K562 (cell line): ENCODE results near the gene NUTF2. TPM values are rescaled to one million over a fixed set of nuclear protein-coding genes. Genes with fewer than 3 reads are reported as not detected.

Source experiments
- CBFB ChIP-seq: sonication (generic); formaldehyde crosslinking; IDR thresholded peaks from 2 replicates; pipeline ENCODE4 v1.4.0; 2020; ENCODE audit warnings: mild to moderate bottlenecking, missing genetic modification reagents
- CHCHD3 ChIP-seq: fragments of 250-450 bp; sonication (Bioruptor Pico); IDR thresholded peaks from 2 replicates; pipeline ENCODE4 v2.1.2; 2022; ENCODE audit warnings: mild to moderate bottlenecking
- DDX20 ChIP-seq: fragments of 450-650 bp; IDR thresholded peaks from 2 replicates; pipeline ENCODE4 v1.6.1; 2016; ENCODE audit warnings: missing genetic modification characterization, low read depth, mild to moderate bottlenecking, missing compliant biosample characterization, moderate library complexity
- DMBX1 ChIP-seq: fragments of 250-450 bp; sonication (Bioruptor Pico); IDR thresholded peaks from 2 replicates; pipeline ENCODE4 v1.8.0; 2022; ENCODE audit warnings: inconsistent platforms, mild to moderate bottlenecking, moderate library complexity, borderline replicate concordance
- ERF ChIP-seq: fragments of 450-650 bp; formaldehyde crosslinking; IDR thresholded peaks from 2 replicates; pipeline ENCODE4 v1.4.0; 2020; ENCODE audit warnings: mild to moderate bottlenecking, mixed read lengths
- FOXJ3 ChIP-seq: sonication (generic); formaldehyde crosslinking; IDR thresholded peaks from 2 replicates; pipeline ENCODE4 v1.4.0; 2020; ENCODE audit warnings: mild to moderate bottlenecking, missing genetic modification reagents
- FUS ChIP-seq: fragments of 200-400 bp; formaldehyde crosslinking; optimal IDR thresholded peaks from 2 replicates; pipeline ENCODE3; 2017; ENCODE audit warnings: low read depth, low read length
- GTF2A2 ChIP-seq: IDR thresholded peaks from 2 replicates; pipeline ENCODE4 v1.6.1; 2016; ENCODE audit warnings: mild to moderate bottlenecking, missing genetic modification characterization, missing compliant biosample characterization
- MAFK ChIP-seq: IDR thresholded peaks from 2 replicates; pipeline ENCODE4 v1.6.1; 2011; ENCODE audit warnings: low read length, improper control_type of control experiment
- NFATC3 ChIP-seq: fragments of 450-650 bp; IDR thresholded peaks from 2 replicates; pipeline ENCODE4 v1.6.1; 2017; ENCODE audit warnings: mild to moderate bottlenecking
- NFRKB ChIP-seq: fragments of 450-650 bp; IDR thresholded peaks from 2 replicates; pipeline ENCODE4 v1.6.1; 2016; ENCODE audit warnings: low read depth
- RBM14 ChIP-seq: fragments of 200-400 bp; formaldehyde crosslinking; IDR thresholded peaks from 2 replicates; pipeline ENCODE4 v1.6.1; 2018; ENCODE audit warnings: low read depth, mild to moderate bottlenecking, low read length, moderate library complexity, borderline replicate concordance; ENCODE audit not compliant: insufficient read depth
- RCOR1 ChIP-seq, 2 experiments: IDR thresholded peaks; 2 replicates each; pipeline ENCODE4 v1.6.1; 2012; ENCODE audit warnings: low read depth in 2 of 2, low read length in 2 of 2, borderline replicate concordance in 1 of 2, improper control_type of control experiment in 1 of 2
- SMAD2 ChIP-seq: fragments of 150-350 bp; IDR thresholded peaks from 2 replicates; pipeline ENCODE4 v1.6.1; 2014; ENCODE audit warnings: low read depth, mild to moderate bottlenecking, low read length
- XRCC5 ChIP-seq: fragments of 200-400 bp; formaldehyde crosslinking; IDR thresholded peaks from 2 replicates; pipeline ENCODE4 v1.6.1; 2017; ENCODE audit warnings: low read depth, mild to moderate bottlenecking, low read length
- YY1 ChIP-seq, 3 experiments: IDR thresholded peaks; 2 replicates each; pipeline ENCODE4 v1.6.1; 2011; ENCODE audit warnings: low read length in 2 of 3, mild to moderate bottlenecking in 2 of 3, moderate library complexity in 2 of 3, borderline replicate concordance in 1 of 3, control low read depth in 1 of 3, low read depth in 1 of 3; ENCODE audit not compliant: insufficient read depth in 3 of 3, insufficient replicate concordance in 2 of 3, control insufficient read depth in 1 of 3, insufficient read length in 1 of 3; ENCODE audit errors: extremely low read depth in 1 of 3
- ZKSCAN3 ChIP-seq: fragments of 250-450 bp; sonication (Bioruptor Pico); IDR thresholded peaks from 2 replicates; pipeline ENCODE4 v1.4.0; 2020
- ZNF583 ChIP-seq: fragments of 250-450 bp; sonication (Bioruptor Pico); IDR thresholded peaks from 2 replicates; pipeline ENCODE4 v1.4.0; 2020
- ZNF785 ChIP-seq: fragments of 250-450 bp; sonication (Bioruptor Pico); IDR thresholded peaks from 2 replicates; pipeline ENCODE4 v1.4.0; 2020; ENCODE audit warnings: mild to moderate bottlenecking
- polyA plus RNA-seq, 8 experiments: library from polyadenylated mRNA; depleted of rRNA in 4 of 8; stranded (reverse) in 5 of 8; unstranded in 3 of 8; fragments of >200 nt; fragmentation: Nextera tagmentation in 2 of 8; fragmentation: Illumina TruSeq in 1 of 8; extraction: Ambion mirVana in 2 of 8; extraction: Trizol in 1 of 8; gene quantifications; 2 replicates each; pipeline versions ENCODE4 v1.2.1 to v1.2.3, GENCODE V29; 2011 to 2014; ENCODE audit warnings: inconsistent platforms in 1 of 8, missing spikeins in 1 of 8
- total RNA-seq, 7 experiments: library from RNA; depleted of rRNA in 6 of 7; stranded (reverse); fragments of >200 nt in 6 of 7; fragmentation: Illumina TruSeq in 2 of 7; extraction: Trizol in 2 of 7; gene quantifications; 2 replicates each; pipeline versions ENCODE4 v1.2.1 to v1.2.3, GENCODE V29; 2011 to 2021; ENCODE audit warnings: low replicate concordance in 1 of 7
- TF ChIP-seq, protein P1 (sequence below): fragments of 450-650 bp; IDR thresholded peaks from 2 replicates; pipeline ENCODE4 v1.7.0; 2016; ENCODE audit warnings: borderline replicate concordance
- TF ChIP-seq, protein P2 (sequence below): fragments of 250-450 bp; sonication (Bioruptor Pico); IDR thresholded peaks from 2 replicates; pipeline ENCODE4 v1.5.0; 2022; ENCODE audit warnings: mild to moderate bottlenecking
- TF ChIP-seq, protein P3 (sequence below): fragments of 450-650 bp; formaldehyde crosslinking; IDR thresholded peaks from 2 replicates; pipeline ENCODE4 v1.4.0; 2020; ENCODE audit warnings: mild to moderate bottlenecking, mixed read lengths

The NUTF2 gene
- total and polyA plus RNA-seq, 9 of the 15 experiments (the other 6 are each of a cell fraction or from before 2014, with no cell fraction given) = 106 to 248 (median 147) TPM

DNA sequence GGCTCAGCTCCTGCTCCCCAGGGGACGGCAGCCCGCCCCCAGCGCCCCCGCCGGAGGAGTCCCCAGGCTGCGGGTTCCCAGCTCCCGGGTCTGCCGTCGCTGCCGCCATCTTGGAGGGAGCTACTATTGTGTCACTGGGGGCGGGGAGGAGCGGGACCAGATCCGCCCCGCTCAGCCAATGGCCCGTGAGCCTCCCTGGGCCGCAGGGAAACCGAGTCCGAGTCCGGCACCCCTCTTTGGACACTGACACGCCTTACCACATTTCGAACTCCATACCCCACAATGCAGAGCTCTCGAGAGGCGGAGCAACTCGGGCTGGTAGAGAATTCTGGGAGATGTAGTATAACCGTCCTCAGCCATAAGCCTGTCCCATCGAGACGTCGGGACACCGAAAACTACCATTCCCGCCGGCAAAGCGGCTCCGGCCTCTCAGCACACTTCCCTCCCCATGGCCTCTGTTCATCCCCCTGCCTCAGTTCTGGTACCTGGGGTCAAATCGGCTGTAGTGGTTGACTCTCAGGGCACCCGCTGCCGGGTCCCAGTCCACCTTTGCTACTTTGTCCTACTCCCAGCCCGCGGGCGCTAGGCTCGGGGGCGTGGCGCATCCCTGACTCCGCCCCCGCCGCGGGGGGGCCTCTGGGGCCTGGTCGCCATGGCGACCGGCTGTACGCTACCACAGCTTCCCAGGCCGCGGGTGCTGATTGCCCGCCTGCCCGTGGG, 40.1 kb upstream of the NUTF2 start, which contains the start of the genes RANBP10 and TSNAXIP1 (continued):
- TF ChIP-seq, protein P1, sequence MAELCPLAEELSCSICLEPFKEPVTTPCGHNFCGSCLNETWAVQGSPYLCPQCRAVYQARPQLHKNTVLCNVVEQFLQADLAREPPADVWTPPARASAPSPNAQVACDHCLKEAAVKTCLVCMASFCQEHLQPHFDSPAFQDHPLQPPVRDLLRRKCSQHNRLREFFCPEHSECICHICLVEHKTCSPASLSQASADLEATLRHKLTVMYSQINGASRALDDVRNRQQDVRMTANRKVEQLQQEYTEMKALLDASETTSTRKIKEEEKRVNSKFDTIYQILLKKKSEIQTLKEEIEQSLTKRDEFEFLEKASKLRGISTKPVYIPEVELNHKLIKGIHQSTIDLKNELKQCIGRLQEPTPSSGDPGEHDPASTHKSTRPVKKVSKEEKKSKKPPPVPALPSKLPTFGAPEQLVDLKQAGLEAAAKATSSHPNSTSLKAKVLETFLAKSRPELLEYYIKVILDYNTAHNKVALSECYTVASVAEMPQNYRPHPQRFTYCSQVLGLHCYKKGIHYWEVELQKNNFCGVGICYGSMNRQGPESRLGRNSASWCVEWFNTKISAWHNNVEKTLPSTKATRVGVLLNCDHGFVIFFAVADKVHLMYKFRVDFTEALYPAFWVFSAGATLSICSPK = no peak
- TF ChIP-seq, protein P2, sequence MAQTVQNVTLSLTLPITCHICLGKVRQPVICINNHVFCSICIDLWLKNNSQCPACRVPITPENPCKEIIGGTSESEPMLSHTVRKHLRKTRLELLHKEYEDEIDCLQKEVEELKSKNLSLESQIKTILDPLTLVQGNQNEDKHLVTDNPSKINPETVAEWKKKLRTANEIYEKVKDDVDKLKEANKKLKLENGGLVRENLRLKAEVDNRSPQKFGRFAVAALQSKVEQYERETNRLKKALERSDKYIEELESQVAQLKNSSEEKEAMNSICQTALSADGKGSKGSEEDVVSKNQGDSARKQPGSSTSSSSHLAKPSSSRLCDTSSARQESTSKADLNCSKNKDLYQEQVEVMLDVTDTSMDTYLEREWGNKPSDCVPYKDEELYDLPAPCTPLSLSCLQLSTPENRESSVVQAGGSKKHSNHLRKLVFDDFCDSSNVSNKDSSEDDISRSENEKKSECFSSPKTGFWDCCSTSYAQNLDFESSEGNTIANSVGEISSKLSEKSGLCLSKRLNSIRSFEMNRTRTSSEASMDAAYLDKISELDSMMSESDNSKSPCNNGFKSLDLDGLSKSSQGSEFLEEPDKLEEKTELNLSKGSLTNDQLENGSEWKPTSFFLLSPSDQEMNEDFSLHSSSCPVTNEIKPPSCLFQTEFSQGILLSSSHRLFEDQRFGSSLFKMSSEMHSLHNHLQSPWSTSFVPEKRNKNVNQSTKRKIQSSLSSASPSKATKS (CRISPR knock-in tag) = no peak
- TF ChIP-seq ZKSCAN3 (CRISPR knock-in tag) (no peak), NFRKB (no peak), ZNF785 (CRISPR knock-in tag) (no peak), ERF (CRISPR knock-in tag) (no peak), DMBX1 (CRISPR knock-in tag) (peak; percentile 94), FUS (no peak), RBM14 (no peak), DDX20 (tag) (peak; percentile 42; the same call in 1 of the 2 replicates), CHCHD3 (CRISPR knock-in tag) (no peak), SMAD2 (no peak; the same call in 1 of the 2 replicates), MAFK (0 out of 2 replicates have a peak, but pooled peaks have one; percentile 2), GTF2A2 (tag) (no peak), NFATC3 (no peak), YY1 (IDR thresholded peaks at IDR 0.05; ENCODE audit: borderline replicate concordance in 1 of 3, control insufficient read depth in 1 of 3, extremely low read depth in 1 of 3, insufficient read depth in 3 of 3, insufficient read length in 1 of 3, insufficient replicate concordance in 2 of 3, low read depth in 1 of 3, low read length in 2 of 3) (peak; percentile 88 to 98 (median 96)), ZNF583 (CRISPR knock-in tag) (peak; percentile 88), FOXJ3 (CRISPR knock-in tag) (no peak), RCOR1 (IDR thresholded peaks at IDR 0.05; ENCODE audit: borderline replicate concordance in 1 of 2, low read depth in 2 of 2, low read length in 2 of 2) (peak in 1 of 2 experiments; percentile 10; a peak in 1 of 4 replicates), XRCC5 (no peak), CBFB (CRISPR knock-in tag) (no peak)
- TF ChIP-seq, protein P3, sequence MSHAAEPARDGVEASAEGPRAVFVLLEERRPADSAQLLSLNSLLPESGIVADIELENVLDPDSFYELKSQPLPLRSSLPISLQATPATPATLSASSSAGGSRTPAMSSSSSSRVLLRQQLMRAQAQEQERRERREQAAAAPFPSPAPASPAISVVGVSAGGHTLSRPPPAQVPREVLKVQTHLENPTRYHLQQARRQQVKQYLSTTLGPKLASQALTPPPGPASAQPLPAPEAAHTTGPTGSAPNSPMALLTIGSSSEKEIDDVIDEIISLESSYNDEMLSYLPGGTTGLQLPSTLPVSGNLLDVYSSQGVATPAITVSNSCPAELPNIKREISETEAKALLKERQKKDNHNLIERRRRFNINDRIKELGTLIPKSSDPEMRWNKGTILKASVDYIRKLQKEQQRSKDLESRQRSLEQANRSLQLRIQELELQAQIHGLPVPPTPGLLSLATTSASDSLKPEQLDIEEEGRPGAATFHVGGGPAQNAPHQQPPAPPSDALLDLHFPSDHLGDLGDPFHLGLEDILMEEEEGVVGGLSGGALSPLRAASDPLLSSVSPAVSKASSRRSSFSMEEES (CRISPR knock-in tag) = no peak
